Fibroblast of lung (primary cell): ENCODE results near the gene CABP1. TPM values are rescaled to one million over a fixed set of nuclear protein-coding genes. Genes with fewer than 3 reads are reported as not detected.

Experiments used
- DNase-seq, 2 donors: peaks; one replicate each; pipeline versions ENCODE4 v3.0.0 to v3.0.0-alpha.2; 2010; ENCODE audit warnings: low read depth in 2 of 2
- H2AFZ ChIP-seq: 2 replicates; pipeline ENCODE4 v1.5.1; 2012; ENCODE audit warnings: low read length, control low read depth, inconsistent platforms
- H3K27ac ChIP-seq: 2 replicates; pipeline ENCODE4 v1.5.1; 2011; ENCODE audit warnings: low read length, control low read depth; ENCODE audit not compliant: insufficient read depth
- H3K27me3 ChIP-seq: 2 replicates; pipeline ENCODE4 v1.5.1; 2011; ENCODE audit warnings: mild to moderate bottlenecking, low read length; ENCODE audit not compliant: control insufficient read depth, insufficient read depth
- H3K36me3 ChIP-seq: 2 replicates; pipeline ENCODE4 v1.5.1; 2011; ENCODE audit warnings: low read length; ENCODE audit not compliant: control insufficient read depth, insufficient read depth
- H3K4me1 ChIP-seq: 2 replicates; pipeline ENCODE4 v1.5.1; 2011; ENCODE audit warnings: low read length; ENCODE audit not compliant: control insufficient read depth, insufficient read depth; ENCODE audit errors: extremely low read depth
- H3K4me2 ChIP-seq: 2 replicates; pipeline ENCODE4 v1.5.1; 2011; ENCODE audit warnings: low read length, control low read depth; ENCODE audit not compliant: insufficient read depth; ENCODE audit errors: extremely low read depth
- H3K4me3 ChIP-seq, 4 experiments: fragments of 200-600 bp in 1 of 4; sonication (generic) in 1 of 4; replicated peaks in 1 of 4; 2 replicates each; pipeline ENCODE4 v1.5.1; 2011 to 2016; ENCODE audit warnings: low read length in 4 of 4, low read depth in 3 of 4, mild to moderate bottlenecking in 3 of 4, control low read depth in 2 of 4, inconsistent platforms in 1 of 4, mixed read lengths in 1 of 4; ENCODE audit not compliant: insufficient read depth in 1 of 4; ENCODE audit errors: control extremely low read depth in 1 of 4
- H3K79me2 ChIP-seq: 2 replicates; pipeline ENCODE4 v1.5.1; 2012; ENCODE audit warnings: mild to moderate bottlenecking, low read length, inconsistent platforms; ENCODE audit not compliant: control insufficient read depth, insufficient read depth
- H3K9ac ChIP-seq: 2 replicates; pipeline ENCODE4 v1.5.1; 2011; ENCODE audit warnings: mild to moderate bottlenecking, low read length, control low read depth; ENCODE audit not compliant: insufficient read depth
- H3K9me3 ChIP-seq: 2 replicates; pipeline ENCODE4 v1.5.1; 2012; ENCODE audit warnings: low read depth, low read length; ENCODE audit not compliant: control insufficient read depth, insufficient read depth
- H4K20me1 ChIP-seq: 2 replicates; pipeline ENCODE4 v1.5.1; 2011; ENCODE audit warnings: low read length; ENCODE audit not compliant: control insufficient read depth, insufficient read depth; ENCODE audit errors: extremely low read depth
- CTCF ChIP-seq, 2 donors: IDR thresholded peaks in 1 of 2; conservative IDR thresholded peaks in 1 of 2; 1 replicate in 1 of 2; 2 replicates in 1 of 2; pipeline ENCODE4 v1.5.1; 2011 to 2012; ENCODE audit warnings: low read length in 2 of 2, control low read depth in 1 of 2, inconsistent platforms in 1 of 2, low read depth in 1 of 2, mild to moderate bottlenecking in 1 of 2
- EZH2 ChIP-seq: IDR thresholded peaks from 2 replicates; pipeline ENCODE4 v1.5.1; 2012; ENCODE audit warnings: low read length, control low read depth, mild to moderate bottlenecking; ENCODE audit errors: missing control alignments
- polyA plus RNA-seq, 2 donors: library from polyadenylated mRNA; depleted of rRNA in 1 of 2; stranded (reverse) in 1 of 2; unstranded in 1 of 2; fragments of >200 nt; gene quantifications; 2 replicates each; pipeline ENCODE4 v1.2.1, GENCODE V29; 2011 to 2012; ENCODE audit warnings: missing spikeins in 1 of 2
- total RNA-seq: library from RNA; depleted of rRNA; stranded (reverse); fragments of >200 nt; gene quantifications from 2 replicates; pipeline ENCODE4 v1.2.1, GENCODE V29; 2014

Gene CABP1
- total and polyA plus RNA-seq, 2 donors (not counting 1 experiment from before 2014, with no cell fraction given): 0.36 TPM; not detected in 1

- no peak overlapping the region for H2AFZ ChIP-seq
These were observed 48.0 kb upstream of the CABP1 start for GRCh38 chr12:120592121-120593049.

GRCh38 chr12:120596901-120597300 lies 43.5 kb upstream of the CABP1 start:
- H3K36me3 ChIP-seq: no peaks in the 10 kb centered on the region
- H3K9ac ChIP-seq: no peak overlapping the region
- H3K27me3 ChIP-seq: peaks cover 10% of the 10 kb centered on the region
- no peak for TF ChIP-seq CTCF (conservative IDR thresholded peaks at IDR 0.05 in 1 of 2, IDR thresholded peaks at IDR 0.05 in 1 of 2; ENCODE audit: low read depth in 1 of 2, low read length in 2 of 2)
- no peak for TF ChIP-seq EZH2
- H3K9me3 ChIP-seq: no peaks in the 10 kb centered on the region
- no peaks in the 10 kb centered on the region for H4K20me1 ChIP-seq
- no peak for DNase-seq
- H3K4me2 ChIP-seq: no peak overlapping the region
- H3K79me2 ChIP-seq: no peaks in the 10 kb centered on the region
- no peak overlapping the region for H3K4me3 ChIP-seq
- no peaks in the 10 kb centered on the region for H3K4me1 ChIP-seq
- H3K27ac ChIP-seq: no peak overlapping the region
- H2AFZ ChIP-seq: no peak overlapping the region

More at GRCh38 chr12:120592121-120593049, 48.0 kb upstream of the CABP1 start:
- no peak overlapping the region for H3K4me2 ChIP-seq
- H4K20me1 ChIP-seq: no peaks in the 10 kb centered on the region
- no peaks in the 10 kb centered on the region for H3K36me3 ChIP-seq
- no peaks in the 10 kb centered on the region for H3K4me1 ChIP-seq
- no peak overlapping the region for H3K27ac ChIP-seq
- no peak overlapping the region for H3K9ac ChIP-seq
- DNase-seq: no peak
- H3K79me2 ChIP-seq: no peaks in the 10 kb centered on the region
- H3K9me3 ChIP-seq: no peaks in the 10 kb centered on the region
- TF ChIP-seq EZH2: no peak
- no peak for TF ChIP-seq CTCF (conservative IDR thresholded peaks at IDR 0.05 in 1 of 2, IDR thresholded peaks at IDR 0.05 in 1 of 2; ENCODE audit: low read depth in 1 of 2, low read length in 2 of 2)
- no peak overlapping the region for H3K4me3 ChIP-seq
- H3K27me3 ChIP-seq: peaks cover 10% of the 10 kb centered on the region

GRCh38 chr12:120597861-120598260 lies 42.6 kb upstream of the CABP1 start:
- TF ChIP-seq EZH2 (no peak), CTCF (conservative IDR thresholded peaks at IDR 0.05 in 1 of 2, IDR thresholded peaks at IDR 0.05 in 1 of 2; ENCODE audit: low read depth in 1 of 2, low read length in 2 of 2) (no peak)

More at GRCh38 chr12:120597861-120598260, 42.6 kb upstream of the CABP1 start:
- H3K27ac ChIP-seq: no peak overlapping the region
- no peaks in the 10 kb centered on the region for H3K9me3 ChIP-seq
- H3K27me3 ChIP-seq: peaks cover 5% of the 10 kb centered on the region
- H3K4me2 ChIP-seq: no peak overlapping the region
- H3K4me1 ChIP-seq: no peaks in the 10 kb centered on the region
- no peaks in the 10 kb centered on the region for H3K36me3 ChIP-seq
- no peaks in the 10 kb centered on the region for H4K20me1 ChIP-seq
- H3K4me3 ChIP-seq: no peak overlapping the region
- H2AFZ ChIP-seq: no peak overlapping the region
- no peak overlapping the region for H3K9ac ChIP-seq
- H3K79me2 ChIP-seq: no peaks in the 10 kb centered on the region
- no peak for DNase-seq
